Epithelial cell of proximal tubule (primary cell): ENCODE measurements around the gene ZFP1. TPM values are rescaled to one million over a fixed set of nuclear protein-coding genes. Genes with fewer than 3 reads are reported as not detected.

Experiments
- DNase-seq: peaks from one replicate; pipeline ENCODE4 v3.0.0-alpha.2; 2011; ENCODE audit warnings: low read depth
- H3K4me3 ChIP-seq: 2 replicates; pipeline ENCODE4 v1.5.1; 2011; ENCODE audit warnings: low read depth, mild to moderate bottlenecking, low read length
- CTCF ChIP-seq: conservative IDR thresholded peaks from 2 replicates; pipeline ENCODE4 v1.5.1; 2012; ENCODE audit warnings: low read depth, mild to moderate bottlenecking, low read length
- total RNA-seq: library from RNA; depleted of rRNA; stranded (reverse); fragments of >200 nt; gene quantifications from 2 replicates; pipeline ENCODE4 v1.2.3, GENCODE V29; 2015

ZFP1 gene
- total RNA-seq, 1 donor from 2014 or later, result 8.1 TPM

GRCh38 chr16:75103994-75104393, 44.3 kb upstream of the ZFP1 start:
- no peak overlapping the region for H3K4me3 ChIP-seq
- no peak for DNase-seq
- TF ChIP-seq CTCF, result no peak

- no peak overlapping the region for H3K4me3 ChIP-seq
- no peak for DNase-seq
- no peak for TF ChIP-seq CTCF
Observed at GRCh38 chr16:75104836-75105235, 43.5 kb upstream of the ZFP1 start.

GRCh38 chr16:75105306-75106061, 42.8 kb upstream of the ZFP1 start:
- TF ChIP-seq CTCF, result no peak
- no peak for DNase-seq
- no peak overlapping the region for H3K4me3 ChIP-seq

GRCh38 chr16:75106351-75107274, 41.7 kb upstream of the ZFP1 start:
- no peak for DNase-seq
- TF ChIP-seq CTCF, result no peak
- H3K4me3 ChIP-seq, result no peak overlapping the region

GRCh38 chr16:75107505-75107904, 40.8 kb upstream of the ZFP1 start:
- no peak for DNase-seq
- no peak overlapping the region for H3K4me3 ChIP-seq
- TF ChIP-seq CTCF, result no peak

GRCh38 chr16:75108792-75109731, 39.3 kb upstream of the ZFP1 start:
- DNase-seq, result peak; percentile 87
- peak overlapping the region; percentile 20 for H3K4me3 ChIP-seq
- TF ChIP-seq CTCF, result peak; percentile 2
